G401 (cell line): Measurements from ENCODE around the gene PPP6R2. TPM values are rescaled to one million over a fixed set of nuclear protein-coding genes. Genes with fewer than 3 reads are reported as not detected.

Source experiments
- DNase-seq: peaks from one replicate; pipeline ENCODE4 v3.0.0-alpha.2; 2015; ENCODE audit warnings: low spot score
- in situ Hi-C: cut with HindIII; loops from 2 replicates; pipeline ENCODE4 v1.10.0; 2016; ENCODE audit warnings: low sequenced_read_pairs, mixed read lengths
- total RNA-seq: library from RNA; depleted of rRNA; stranded (reverse); fragments of >200 nt; shearing (Covaris generic); gene quantifications from 2 replicates; pipeline ENCODE4 v1.2.3, GENCODE V29; 2014

The PPP6R2 gene
- total RNA-seq, 1 experiment from 2014 or later: 77.8 TPM

DNA sequence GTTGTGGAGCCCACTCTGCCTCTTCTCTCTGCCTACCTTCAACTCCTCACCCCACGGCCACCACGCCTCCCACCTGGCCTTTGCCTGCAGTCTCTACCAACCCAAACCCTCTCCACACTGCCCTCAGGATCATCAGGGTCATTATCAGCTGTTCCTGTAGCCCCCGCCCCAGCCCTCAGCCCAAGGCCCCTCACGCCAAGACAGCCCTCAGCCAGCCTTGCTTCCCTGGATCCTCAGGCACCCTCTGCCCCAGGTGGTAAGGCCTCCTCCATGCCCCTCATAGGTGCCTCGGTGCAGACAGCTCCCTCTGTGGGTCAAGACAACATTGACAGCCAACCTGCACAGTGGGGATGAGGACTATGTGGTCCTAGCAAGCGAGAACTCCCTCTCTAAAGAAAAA, 130.0 kb downstream of the PPP6R2 start:
- in situ Hi-C loops: no loop called here
- DNase-seq: no peak

DNA sequence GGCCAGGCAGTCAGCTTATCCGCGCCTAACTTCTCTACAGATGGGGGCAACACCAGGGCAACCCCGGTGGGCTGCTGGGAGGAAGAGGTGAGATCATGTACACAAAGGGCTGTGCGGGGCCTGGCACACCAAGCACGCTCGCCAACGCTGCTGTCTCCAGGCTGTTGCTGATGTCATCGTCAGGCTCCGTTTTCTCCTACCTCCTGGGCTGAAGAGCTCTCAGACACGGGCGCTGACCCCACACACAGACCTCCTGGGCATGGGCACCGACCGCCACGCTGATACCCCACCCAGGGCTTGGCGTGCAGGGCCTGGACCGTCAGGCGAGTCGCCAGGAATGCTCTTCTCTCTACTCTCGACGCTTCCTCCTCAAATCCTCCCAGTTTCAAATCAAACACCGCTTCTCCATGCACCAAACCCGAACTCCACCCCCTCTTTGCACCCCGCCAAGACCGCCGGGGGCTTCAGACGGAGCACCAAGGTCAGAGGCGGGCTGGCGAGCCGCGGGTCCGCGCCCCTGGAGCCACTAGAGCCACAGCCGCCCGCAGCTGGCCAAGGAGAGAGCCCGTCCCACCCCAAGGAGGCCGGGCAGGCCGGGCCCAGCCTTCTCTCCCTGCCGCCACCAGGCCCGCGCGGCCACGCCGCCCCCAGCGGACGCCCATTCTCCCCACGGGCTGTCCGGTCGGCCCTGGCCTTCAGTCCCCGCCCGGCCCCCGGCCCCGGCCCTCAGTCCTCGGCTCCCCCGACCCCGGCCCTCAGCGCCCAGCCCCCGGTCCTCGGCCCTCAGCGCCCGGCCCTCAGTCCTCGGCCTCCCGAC, 130.9 kb downstream of the PPP6R2 start:
- DNase-seq: no peak
- in situ Hi-C loops: no loop called here

DNA sequence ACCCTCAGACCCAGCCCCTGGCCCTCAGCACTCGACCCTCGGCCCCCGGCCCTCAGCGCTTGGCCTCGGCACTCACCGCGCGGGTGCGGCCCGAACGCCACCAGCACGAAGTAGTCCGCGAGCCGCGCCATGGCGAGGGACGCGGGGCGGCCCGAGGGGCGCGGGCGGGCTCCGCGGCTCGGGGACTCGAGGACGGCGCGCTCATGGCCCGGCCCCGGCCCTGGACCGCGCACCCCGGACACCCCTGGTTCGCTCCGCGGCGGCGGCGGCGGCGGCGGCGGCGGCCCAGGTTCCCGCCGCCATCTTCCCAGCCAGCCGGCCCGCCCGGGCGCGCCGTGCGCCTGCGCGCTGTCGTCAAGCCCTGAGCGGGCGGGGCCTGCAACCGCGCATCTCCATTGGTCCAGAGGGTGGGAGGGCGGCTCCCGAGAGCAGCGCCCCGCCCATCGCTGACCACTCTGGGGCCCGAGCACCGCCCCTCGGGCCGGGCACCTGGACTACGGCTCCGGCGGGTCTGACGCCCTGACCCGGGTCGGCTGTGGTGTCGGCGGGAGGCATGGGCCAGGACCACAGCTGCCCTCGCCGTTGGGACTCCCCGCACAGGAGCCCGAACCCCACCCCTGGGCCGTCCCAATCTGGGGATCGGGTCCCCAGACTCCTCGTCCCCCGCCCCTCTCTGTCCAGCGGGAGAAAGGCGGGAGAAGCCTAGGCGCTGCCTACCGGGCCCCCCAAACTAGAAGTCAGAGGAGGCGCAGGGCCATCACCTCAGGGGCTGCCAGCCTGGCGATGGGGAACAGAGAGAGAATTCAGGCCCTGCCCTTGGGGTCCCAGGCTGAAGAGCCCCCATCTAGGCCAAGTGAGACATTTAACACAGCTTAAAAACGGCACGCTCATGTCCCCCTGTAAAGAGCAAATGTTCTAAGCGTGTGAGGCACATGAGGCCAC, 131.9 kb downstream of the PPP6R2 start, which contains the start of gene SBF1:
SBF1 (minus strand) TSS at position 326 of the 942 bp plus-strand sequence; CDS start at position 131, 195 bp downstream.
- DNase-seq: peak; percentile 94
- in situ Hi-C loops: no loop called here

- no peak for DNase-seq
- in situ Hi-C loops: no loop called here
Measured at GRCh38 chr22:50475652-50476002, 132.5 kb downstream of the PPP6R2 start.

DNA sequence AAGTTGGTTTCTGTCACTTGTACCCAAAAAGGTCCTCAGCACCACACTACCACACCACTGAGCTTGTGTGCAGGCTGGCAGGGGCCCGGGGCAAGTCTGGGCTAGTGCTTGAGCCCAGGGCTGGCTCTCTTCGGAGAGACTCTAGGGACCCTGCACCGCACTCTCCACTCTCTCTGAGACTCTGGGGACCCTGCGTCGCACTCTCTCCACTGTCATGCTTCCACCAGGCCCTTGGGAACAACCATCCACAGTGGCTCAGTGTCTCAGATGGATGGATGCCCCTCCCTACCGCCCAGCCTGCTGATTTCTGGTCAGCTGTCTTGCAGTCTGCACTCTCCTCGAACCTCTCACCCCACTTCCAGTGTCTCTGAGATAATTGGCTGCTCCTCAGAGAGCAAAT, 133.7 kb downstream of the PPP6R2 start:
- in situ Hi-C loops: no loop called here
- no peak for DNase-seq

- in situ Hi-C loops: no loop called here
- no peak for DNase-seq
Measured at GRCh38 chr22:50477923-50478322, 134.8 kb downstream of the PPP6R2 start.

DNA sequence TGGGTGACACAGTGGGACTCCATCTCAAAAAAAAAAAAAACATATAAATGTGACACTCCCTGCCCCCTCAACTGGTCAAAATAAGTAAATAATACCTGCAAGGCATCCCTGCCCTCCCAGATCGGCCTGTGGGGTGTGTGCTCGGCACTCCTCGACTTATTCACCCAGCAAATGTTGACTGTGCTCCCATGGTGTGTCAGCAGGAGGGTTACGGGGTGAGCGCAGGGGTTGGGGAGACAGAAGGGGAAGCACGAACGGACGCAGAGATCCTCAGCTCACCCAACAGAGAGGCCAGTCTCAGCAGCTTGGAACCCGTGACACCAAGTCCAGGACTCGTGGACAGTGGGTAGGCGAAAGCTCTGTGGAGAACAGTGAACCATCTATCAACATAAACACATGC, 136.6 kb downstream of the PPP6R2 start:
- in situ Hi-C loops: no loop called here
- DNase-seq: no peak

DNA sequence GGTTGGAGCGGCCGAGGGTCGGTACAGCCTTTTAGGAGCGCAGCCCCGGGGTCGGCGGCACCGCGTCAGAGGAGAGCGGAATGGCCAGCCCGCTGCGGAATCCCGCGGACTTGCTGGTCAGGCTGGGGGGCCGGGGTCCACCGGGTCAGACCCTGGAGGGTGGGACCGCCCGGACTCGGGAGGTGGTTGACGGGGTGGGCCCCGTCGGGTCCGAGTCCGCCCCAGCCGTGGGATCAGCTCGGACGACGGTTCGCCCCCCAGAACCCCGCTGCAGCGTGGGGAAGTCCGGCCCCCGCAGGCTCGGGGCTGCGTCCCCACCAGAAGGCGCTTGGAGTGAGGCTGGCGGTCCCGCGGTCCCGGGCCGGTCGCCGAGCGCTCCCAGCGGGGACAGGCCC, 137.9 kb downstream of the PPP6R2 start:
- in situ Hi-C loops: no loop called here
- no peak for DNase-seq

- DNase-seq: no peak
- in situ Hi-C loops: no loop called here
Measured at GRCh38 chr22:50481440-50482106, 138.4 kb downstream of the PPP6R2 start, which contains the start of gene ADM2. Gene ADM2 (plus strand): TSS chr22:50481543. CDS start chr22:50481848, 305 bp downstream.

DNA sequence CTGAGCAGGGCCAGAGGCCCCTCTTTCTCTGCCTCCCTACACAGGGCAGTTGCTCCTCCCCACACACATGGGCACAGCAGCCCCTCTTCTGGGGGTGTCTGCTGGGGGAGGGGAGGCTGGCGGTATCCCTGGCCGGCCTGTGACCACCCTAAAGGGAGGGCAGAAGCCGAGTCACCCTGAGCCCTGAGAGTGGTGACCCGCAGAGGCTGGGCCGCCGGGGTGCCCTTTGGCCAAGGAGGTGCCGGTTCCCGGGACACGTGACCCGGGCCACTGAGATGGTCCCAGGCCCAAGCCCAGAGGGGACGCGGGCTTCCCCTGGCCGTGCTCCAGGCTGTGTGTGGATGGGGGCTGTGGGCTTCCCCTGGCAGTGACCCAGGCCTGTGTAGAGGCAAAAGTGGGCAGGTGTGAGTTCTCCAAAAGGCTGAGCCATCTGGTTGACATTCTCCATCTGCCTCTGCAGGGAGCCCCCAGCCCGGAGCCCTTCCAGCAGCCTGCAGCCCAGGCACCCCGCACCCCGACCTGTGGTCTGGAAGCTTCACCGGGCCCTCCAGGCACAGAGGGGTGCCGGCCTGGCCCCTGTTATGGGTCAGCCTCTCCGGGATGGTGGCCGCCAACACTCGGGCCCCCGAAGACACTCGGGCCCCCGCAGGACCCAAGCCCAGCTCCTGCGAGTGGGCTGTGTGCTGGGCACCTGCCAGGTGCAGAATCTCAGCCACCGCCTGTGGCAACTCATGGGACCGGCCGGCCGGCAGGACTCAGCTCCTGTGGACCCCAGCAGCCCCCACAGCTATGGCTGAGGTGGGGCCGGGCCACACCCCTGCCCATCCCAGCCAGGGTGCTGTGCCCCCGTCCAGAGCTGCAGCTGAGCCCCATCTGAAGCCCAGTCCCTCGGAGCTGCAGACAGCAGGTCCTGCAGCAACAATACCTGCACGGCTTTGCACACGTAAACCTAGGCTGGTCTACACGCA, 139.3 kb downstream of the PPP6R2 start:
- no peak for DNase-seq
- in situ Hi-C loops: no loop called here

GRCh38 chr22:50483106-50483505, 140.0 kb downstream of the PPP6R2 start:
- in situ Hi-C loops: no loop called here
- DNase-seq: no peak

- DNase-seq: no peak
- in situ Hi-C loops: no loop called here
Measured at GRCh38 chr22:50483556-50483955, 140.4 kb downstream of the PPP6R2 start.

- in situ Hi-C loops: no loop called here
- DNase-seq: no peak
Measured at GRCh38 chr22:50483977-50484853, 141.1 kb downstream of the PPP6R2 start.

GRCh38 chr22:50485221-50486131, 142.3 kb downstream of the PPP6R2 start:
- DNase-seq: no peak
- in situ Hi-C loops: no loop called here

DNA sequence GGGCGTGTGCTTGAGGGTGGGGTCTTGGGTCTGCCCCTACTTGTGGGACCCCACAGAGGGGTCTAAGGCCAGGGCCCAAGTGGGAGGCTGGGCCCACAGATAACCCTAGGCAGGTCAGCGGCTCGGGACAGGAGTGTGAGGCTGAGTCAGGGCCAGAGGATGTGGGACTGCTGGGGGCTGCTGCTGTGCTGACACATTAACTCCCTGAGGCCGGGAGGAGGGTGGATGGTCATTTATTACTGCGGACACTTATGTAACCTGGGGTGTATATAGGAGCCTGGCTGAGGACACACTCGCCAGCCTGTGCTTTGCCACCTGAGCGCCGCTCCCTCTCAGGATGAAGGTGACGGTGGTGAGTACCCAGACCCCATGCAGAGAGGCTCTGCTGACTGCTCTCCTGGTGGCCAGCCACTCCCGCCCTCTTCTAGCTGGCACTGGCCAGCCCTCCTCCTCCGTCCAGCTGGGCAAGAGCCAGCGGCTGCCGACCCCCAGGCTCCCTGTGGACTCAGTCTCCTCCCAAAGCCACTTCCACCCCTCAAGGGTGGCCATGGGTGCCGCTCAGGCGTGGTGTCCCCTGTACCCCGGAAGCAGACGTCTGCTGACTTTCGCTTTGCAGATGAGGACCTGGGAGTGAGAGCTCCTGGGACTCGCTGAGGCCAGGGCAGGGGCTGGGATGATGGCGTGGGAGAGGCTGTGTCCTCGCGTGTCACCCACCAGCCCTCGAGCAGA, 143.6 kb downstream of the PPP6R2 start, which contains the start of gene MIOX:
MIOX (plus strand) TSS at position 299 of the 729 bp plus-strand sequence; CDS start at position 338, 39 bp downstream.
- in situ Hi-C loops: no loop called here
- DNase-seq: no peak
